NCI-H82 treated with DMSO at 0.1 percent for 48 hours (cell line): ENCODE measurements around the gene CTPS2.
"Not testable (repeated sequence)": the region's sequence is repeated elsewhere in the genome, so short reads cannot be mapped to it uniquely, and the experiment has no call there.

Experiments used
- DNase-seq: peaks from one replicate; lab custom pipeline; 2025; ENCODE audit not compliant: unreplicated experiment; lab: John Stamatoyannopoulos, UW

CTPS2 gene

DNA sequence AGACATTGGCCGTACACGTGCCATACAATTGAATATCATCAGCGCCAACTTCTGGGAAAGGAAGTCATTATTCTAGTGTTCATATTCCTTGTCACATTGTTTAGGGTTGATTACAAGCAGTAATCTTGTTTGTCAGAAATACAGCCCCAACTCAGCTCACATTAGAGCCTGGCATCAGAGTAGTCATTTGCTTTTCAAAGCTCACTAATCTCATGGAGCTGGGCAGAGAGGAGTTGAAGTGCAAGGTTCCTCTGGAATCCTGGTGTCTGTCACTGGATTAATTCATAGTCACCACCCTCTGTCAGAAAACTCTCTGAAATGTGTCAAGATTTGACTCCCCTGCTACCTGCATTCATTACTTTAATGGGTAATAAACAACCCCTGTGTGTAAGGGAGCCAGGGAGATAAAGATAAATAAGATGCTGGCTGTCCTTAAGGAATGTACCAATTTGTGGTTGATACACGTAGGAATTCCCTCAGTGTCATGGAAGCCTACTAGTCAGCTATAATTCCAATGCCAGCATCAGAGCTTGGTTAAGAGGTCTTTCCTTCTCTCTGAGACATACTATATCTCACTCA, 106.2 kb downstream of the CTPS2 start:
- no peak for DNase-seq

GRCh38 chrX:16604337-16604736, 108.1 kb downstream of the CTPS2 start:
- no peak for DNase-seq

- DNase-seq = no peak
Measured at GRCh38 chrX:16603822-16604221, 108.6 kb downstream of the CTPS2 start.

- not testable (repeated sequence) for DNase-seq
Measured at GRCh38 chrX:16603235-16603634, 109.2 kb downstream of the CTPS2 start.

DNA sequence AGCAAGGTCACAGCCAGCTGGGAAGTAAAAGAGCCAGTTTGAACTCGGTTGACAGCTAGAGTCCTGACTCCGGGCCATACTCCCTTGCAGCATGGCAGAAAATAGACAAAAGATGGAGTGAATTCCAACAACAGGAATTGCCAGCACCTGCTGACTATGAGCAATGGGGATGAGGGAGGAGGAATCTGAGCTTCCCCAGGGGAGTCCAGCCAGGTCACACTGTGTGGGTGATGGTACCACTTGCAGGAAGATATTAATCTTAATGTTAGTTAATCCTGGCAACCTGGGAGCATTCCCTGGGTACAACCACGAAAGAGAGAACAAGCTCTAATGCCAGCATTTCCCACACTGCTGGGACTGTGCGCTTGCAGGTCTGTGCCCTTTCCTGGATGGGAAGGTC, 110.6 kb downstream of the CTPS2 start:
- no peak for DNase-seq

DNA sequence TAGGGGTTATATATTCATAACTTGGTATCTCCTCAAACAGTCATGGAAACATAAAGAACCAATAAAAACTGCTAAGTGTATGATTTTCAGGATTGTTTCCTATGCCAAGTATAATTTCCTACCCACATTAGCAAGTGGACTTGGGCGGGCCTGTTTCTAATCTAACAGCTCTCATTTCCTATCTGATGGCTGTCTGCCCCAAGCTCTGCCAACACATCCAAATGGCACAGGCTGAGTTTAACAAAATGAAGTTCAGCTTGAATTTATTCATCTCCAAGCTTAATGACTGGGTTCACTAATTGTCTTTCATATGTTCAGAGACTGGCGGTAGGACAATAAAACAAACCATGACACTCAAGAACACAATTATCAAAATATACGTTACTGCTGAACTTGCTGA, 118.0 kb downstream of the CTPS2 start:
- DNase-seq = no peak

DNA sequence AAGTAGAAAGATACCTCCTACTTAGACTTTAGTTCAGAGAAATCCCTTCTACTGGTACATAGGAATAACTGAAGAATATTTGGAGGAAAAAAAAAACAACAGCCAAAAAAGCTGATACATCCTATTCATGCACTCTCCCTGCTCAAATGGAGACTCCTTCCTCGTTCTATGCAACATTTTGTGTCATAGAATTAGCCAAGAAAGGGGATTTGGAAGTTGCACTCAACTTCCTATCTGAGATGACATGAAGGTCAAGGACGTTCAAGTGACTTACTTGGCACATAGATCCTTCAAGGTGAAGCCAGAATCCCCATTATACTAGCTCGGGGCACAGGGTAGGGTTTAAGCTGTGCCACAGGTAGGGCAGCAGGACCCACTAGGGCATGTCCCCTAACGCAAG, 118.7 kb downstream of the CTPS2 start:
- no peak for DNase-seq

DNA sequence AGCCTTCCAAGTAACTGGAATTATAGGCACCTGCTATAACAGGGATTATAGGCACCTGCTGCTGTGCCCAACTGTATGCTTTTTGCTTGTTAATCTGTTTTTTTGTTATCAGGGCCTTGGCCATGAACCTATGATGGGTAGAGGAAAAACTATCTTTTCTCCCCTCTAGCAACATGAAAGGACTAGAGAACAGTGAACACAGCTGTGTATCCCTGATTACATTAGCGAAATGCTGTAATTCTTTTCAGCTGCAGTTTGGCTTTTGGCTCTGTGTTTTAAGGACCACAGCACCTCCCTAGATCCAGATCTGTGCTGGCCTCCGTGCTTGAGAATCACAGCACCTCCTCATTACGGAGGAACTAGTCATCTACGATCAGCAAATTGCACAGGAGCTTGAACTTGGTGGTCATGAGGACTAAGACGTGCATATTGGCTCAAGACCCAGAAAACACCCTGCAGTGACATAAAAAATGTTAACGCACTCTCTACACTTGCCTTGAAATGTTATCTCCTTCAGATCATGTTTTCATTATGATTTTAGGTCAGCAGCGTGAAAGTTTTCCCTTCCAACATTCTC, 120.2 kb downstream of the CTPS2 start:
- no peak for DNase-seq

DNA sequence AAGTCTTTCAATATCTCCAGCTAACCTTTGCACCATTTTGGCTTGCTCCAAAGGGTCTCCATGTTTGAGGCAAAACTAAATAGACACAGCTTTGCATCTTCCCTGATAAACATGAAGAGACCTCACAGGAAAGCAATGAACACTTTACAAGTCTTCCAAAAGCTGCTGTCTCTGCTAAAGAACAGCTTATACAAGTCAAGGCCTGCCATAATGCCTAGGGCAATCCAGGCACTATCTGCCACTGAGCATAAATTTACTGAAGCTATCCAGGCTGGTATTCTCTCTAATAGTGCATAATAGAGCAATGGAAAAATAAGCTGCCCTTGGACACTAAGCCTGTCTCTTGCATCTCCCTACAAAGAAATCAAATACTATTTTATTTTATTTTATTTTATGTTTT, 122.6 kb downstream of the CTPS2 start:
- no peak for DNase-seq

DNA sequence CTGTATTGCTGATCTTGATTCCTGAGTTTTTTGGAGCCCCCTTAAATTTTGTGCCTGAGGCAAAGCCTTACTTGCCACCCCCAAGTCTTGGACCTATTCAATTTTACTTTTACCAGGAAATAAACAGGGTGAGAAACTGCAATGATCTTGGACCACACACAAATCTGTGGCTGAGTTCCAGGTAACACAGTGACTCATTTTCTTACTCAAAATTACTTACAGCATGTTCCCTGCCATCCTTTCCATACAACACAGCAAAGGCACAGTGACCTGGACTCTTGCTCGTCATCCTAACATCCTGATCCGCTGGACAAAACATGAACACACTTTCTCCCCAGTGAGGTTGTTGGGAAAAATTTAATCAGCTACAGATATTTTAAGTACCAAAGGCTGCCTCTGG, 123.3 kb downstream of the CTPS2 start:
- no peak for DNase-seq

DNA sequence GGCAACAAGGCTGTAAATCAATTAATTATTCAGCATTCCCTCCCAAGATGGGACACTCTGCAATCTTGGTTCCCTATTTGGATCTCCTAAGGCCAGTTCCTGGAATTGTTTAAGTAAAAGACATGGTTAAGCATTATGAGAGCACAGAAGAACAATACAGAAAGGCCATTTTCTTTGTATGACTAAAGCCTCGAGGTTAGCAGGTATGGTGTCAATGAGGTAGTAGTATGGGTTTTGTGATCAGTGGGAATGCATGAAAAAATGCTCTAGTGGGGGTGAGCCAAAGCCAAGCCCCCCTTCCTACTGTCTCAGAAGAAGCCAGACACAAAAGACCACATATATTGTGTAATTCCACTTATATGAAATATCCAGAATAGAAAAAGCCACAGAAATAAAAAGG, 124.2 kb downstream of the CTPS2 start:
- no peak for DNase-seq

- no peak for DNase-seq
Measured at GRCh38 chrX:16587836-16588235, 124.6 kb downstream of the CTPS2 start.

DNA sequence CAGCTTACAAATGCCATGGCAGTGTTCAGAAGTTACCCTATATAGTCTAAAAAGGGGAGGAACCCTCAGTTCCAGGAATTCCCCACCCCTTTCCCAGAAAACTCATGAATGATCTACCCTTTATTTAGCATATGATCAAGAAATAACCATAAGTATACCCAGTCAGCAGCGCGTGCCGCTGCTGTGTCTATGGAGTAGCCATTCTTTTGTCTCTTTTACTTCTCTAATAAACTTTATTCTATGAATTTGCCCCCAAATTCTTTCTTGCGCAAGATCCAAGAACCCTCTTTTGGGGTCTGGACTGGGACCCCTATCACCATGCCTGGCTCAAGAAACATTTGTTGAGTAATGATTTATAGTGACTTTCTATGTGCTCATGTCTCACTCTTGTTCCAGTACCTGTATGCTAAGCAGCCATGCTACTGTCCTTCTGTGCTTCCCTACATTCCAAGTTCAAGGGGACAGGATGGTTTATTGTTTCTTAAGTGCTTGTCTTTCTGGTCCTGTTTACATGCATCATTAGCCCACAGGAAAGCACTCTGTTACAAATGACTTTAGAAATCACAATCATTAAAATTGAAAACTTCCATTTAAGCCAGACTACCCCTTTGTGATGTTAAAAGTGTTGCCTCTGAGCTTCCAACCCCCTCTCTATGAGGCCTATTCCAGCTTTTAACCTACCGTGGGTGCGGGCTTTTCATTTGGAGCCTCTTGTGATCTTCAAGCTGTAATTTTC, 125.9 kb downstream of the CTPS2 start:
- DNase-seq = no peak

DNA sequence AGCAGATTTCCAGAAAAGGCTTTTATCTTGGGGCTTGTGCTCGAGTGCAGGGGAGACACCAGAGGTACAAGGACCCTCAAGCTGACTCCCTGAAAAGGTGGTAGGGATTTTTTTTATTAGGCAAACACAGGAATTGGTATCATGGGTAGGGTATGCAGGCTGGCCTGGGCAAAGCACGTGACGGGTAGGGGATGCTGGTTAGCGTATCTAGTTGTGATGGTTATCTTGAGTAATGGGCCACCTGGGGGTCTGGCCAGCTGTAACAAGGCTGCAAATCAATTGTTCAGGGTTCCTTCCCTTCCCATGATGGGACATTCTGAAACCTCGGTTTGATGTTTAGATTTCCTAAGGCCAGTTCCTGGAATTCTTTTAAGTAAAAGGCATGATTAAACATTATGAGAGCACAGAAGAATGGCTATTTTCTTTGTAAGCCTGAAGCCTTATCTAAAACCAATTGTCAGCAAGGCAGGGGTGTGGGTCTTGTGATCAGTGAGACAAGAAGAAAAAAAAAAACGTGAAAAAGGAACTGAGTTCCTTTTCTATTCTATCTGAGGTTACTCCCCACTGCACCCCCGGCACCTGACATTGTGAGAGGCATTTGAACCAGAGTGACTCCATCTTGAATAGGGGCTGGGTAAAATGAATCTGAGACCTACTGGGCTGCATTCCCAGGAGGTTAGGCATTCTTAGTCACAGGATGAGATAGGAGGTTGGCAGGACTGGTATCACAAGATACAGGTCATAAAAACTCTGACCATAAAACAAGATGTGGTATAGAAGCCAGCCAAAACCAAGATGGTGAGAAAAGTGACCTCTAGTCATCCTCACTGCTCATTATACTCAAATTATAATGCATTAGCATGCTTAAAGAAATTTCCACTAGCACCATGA, 126.7 kb downstream of the CTPS2 start:
- no peak for DNase-seq

DNA sequence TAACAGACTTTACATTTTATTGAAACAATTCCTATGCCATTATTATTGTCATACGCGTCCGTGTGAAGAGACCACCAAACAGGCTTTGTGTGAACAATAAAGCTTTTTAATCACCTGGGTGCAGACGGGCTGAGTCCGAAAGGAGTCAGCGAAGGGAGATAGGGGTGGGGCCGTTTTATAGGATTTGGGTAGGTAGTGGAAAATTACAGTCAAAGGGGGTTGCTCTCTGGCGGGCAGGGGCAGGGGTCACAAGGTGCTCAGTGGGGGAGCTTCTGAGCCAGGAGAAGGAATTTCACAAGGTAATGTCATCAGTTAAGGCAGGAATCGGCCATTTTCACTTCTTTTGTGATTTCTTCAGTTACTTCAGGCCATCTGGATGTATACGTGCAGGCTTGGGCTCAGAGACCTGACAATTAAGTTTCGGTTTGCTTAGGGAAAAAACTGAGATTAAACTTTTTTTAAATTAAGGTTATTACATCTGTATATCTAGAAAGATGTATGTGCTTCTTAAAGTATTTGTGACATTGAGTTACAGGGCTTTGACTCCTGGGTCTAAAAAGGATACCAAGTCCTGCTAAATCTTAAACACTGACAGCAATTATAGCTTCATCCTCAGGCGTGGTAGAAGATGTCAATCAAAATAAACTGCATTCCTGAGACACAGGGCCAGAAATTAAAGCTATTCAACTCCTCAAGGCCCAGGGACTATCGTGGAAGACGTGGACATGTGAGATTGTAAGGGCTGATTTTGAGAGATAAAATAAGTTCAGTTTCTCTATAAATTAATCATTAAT, 132.3 kb downstream of the CTPS2 start:
- DNase-seq = not testable (repeated sequence)

- DNase-seq = no peak
Measured at GRCh38 chrX:16579517-16579916, 133.0 kb downstream of the CTPS2 start.

DNA sequence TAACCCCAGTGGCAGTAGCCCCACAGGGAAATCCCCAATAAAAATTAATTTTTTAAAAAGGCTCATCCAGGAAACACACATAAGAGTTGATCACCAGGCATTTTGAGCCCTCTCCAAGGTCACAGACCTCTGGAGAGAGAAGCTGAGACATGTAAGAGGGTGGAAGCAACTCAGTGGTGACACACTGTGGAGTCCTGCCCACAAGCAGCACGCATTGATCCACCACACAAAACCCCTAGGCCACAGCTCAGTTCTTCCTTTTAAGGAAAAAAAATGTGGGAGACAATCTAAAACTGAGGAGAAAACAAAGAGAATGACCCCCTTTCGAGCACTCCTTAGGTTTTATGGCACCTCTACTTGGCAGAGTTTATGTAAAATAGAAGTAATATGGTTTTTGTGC, 134.3 kb downstream of the CTPS2 start:
- no peak for DNase-seq

GRCh38 chrX:16577483-16578029, 134.9 kb downstream of the CTPS2 start:
- DNase-seq = no peak

DNA sequence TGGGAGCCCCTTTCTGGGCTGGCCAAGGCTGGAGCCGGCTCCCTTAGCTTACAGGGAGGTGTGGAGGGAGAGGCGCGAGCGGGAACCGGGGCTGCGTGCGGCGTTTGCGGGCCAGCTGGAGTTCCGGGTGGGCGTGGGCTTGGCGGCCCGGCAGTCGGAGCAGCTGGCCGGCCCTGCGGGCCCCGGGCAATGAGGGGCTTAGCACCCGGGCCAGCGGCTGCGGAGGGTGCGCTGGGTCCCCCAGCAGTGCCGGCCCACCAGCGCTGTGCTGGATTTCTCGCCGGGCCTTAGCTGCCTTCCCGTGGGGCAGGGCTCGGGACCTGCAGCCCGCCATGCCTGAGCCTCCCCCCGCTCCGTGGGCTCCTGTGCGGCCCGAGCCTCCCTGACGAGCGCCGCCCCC, 137.1 kb downstream of the CTPS2 start:
- DNase-seq = not testable (repeated sequence)

GRCh38 chrX:16573781-16574180, 138.7 kb downstream of the CTPS2 start:
- DNase-seq = no peak

- no peak for DNase-seq
Measured at GRCh38 chrX:16567681-16568080, 144.8 kb downstream of the CTPS2 start.
